ENCODE data around the gene PLXNA2. TPM values are rescaled to one million over a fixed set of nuclear protein-coding genes. Genes with fewer than 3 reads are reported as not detected.

PLXNA2 gene
- total and polyA plus RNA-seq, 2 of the 4 experiments (the other 2 are of a cell fraction), result 0.72 to 1.1 TPM

DNA sequence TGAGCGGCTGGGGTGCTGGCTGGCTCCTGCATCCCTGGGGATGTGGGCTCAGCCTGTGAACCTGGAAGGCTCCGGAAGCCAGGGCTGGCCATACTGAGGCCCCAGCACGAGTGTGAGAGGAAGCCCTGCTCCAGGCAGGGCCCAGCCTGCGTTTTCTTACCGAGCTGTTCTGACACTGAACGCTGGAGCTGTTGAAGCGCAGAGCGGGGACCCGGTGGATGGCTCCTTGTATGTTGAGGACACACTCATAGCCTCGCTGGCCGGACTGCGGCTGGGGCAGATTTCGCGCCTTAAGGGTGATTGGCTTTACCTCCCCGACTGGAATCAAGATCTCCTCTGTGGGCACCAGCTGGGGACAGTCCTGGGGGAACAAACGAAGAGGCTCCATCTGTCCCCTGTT lies 160.0 kb downstream of the PLXNA2 start:
- no peak overlapping the region for H3K4ac ChIP-seq (ENCODE audit: low read depth, low read length)
- H2BK15ac ChIP-seq (ENCODE audit: low read depth, low read length), result no peak overlapping the region
- H2AK9ac ChIP-seq (replicated peaks; ENCODE audit: low read depth, low read length, poor library complexity), result no peak overlapping the region
- in situ Hi-C loops (cut with MboI; ENCODE audit: low sequenced_read_pairs), result no loop called here
- H4K8ac ChIP-seq (ENCODE audit: low read depth in 2 of 2, low read length in 2 of 2), result no peak overlapping the region
- no peak overlapping the region for H2BK120ac ChIP-seq (ENCODE audit: low read depth, low read length)
- dilution Hi-C loops (cut with HindIII; ENCODE audit: low sequenced_read_pairs, unreplicated experiment), result no loop called here
- POLR2A ChIA-PET (ENCODE audit: unreplicated experiment), result no interaction called here
- no peak overlapping the region for H3K4me3 ChIP-seq (ENCODE audit: insufficient read depth, low read depth, low read length)
- no peaks in the 10 kb centered on the region for H3K36me3 ChIP-seq (ENCODE audit: control insufficient read depth, insufficient read depth, low read length)
- CTCF ChIA-PET, result no interaction called here
- H3K56ac ChIP-seq (ENCODE audit: extremely low read depth, insufficient read depth, low read length), result no peak overlapping the region
- TF ChIP-seq RAD21 (IDR thresholded peaks at IDR 0.05; ENCODE audit: low read length) (no peak), NFE2L2 (IDR thresholded peaks at IDR 0.05; ENCODE audit: low read depth, low read length) (no peak), SMC3 (IDR thresholded peaks at IDR 0.05; ENCODE audit: low read depth, low read length) (no peak), MXI1 (IDR thresholded peaks at IDR 0.05; ENCODE audit: borderline replicate concordance, low read depth, low read length) (no peak), POLR2A (IDR thresholded peaks at IDR 0.05; ENCODE audit: low read depth, low read length) (no peak), MAZ (IDR thresholded peaks at IDR 0.05; ENCODE audit: borderline replicate concordance, low read depth, low read length) (no peak), RCOR1 (IDR thresholded peaks at IDR 0.05; ENCODE audit: insufficient replicate concordance, low read length) (no peak), CEBPB (IDR thresholded peaks at IDR 0.05; ENCODE audit: low read depth, low read length) (no peak), FOS (IDR thresholded peaks at IDR 0.05; ENCODE audit: low read depth, low read length) (no peak)
- TF ChIP-seq, protein P1, sequence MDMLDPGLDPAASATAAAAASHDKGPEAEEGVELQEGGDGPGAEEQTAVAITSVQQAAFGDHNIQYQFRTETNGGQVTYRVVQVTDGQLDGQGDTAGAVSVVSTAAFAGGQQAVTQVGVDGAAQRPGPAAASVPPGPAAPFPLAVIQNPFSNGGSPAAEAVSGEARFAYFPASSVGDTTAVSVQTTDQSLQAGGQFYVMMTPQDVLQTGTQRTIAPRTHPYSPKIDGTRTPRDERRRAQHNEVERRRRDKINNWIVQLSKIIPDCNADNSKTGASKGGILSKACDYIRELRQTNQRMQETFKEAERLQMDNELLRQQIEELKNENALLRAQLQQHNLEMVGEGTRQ (IDR thresholded peaks at IDR 0.05; ENCODE audit: low read depth, low read length), result no peak
- TF ChIP-seq, protein P2, sequence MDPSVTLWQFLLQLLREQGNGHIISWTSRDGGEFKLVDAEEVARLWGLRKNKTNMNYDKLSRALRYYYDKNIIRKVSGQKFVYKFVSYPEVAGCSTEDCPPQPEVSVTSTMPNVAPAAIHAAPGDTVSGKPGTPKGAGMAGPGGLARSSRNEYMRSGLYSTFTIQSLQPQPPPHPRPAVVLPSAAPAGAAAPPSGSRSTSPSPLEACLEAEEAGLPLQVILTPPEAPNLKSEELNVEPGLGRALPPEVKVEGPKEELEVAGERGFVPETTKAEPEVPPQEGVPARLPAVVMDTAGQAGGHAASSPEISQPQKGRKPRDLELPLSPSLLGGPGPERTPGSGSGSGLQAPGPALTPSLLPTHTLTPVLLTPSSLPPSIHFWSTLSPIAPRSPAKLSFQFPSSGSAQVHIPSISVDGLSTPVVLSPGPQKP (IDR thresholded peaks at IDR 0.05; ENCODE audit: borderline replicate concordance, low read depth, low read length), result no peak
- H3K4me1 ChIP-seq (ENCODE audit: control insufficient read depth, insufficient read depth, low read length), result peaks cover 5% of the 10 kb centered on the region
- H3K14ac ChIP-seq (replicated peaks; ENCODE audit: low read depth, low read length), result no peak overlapping the region
- WGBS, 2 experiments (ENCODE audit: extremely low coverage in 2 of 2, insufficient read length in 1 of 2), result 91% methylated on average over 6 of the region's 16 CpGs; no CpG with 5 or more reads in 1 of the 2 experiments
- no peak overlapping the region for H3K18ac ChIP-seq (ENCODE audit: low read depth, low read length)
- H2BK5ac ChIP-seq (ENCODE audit: low read depth, low read length, poor library complexity, severe bottlenecking), result no peak overlapping the region
- ATAC-seq (ENCODE audit: low read depth), result no peak
- no peak overlapping the region for H3K4me2 ChIP-seq (ENCODE audit: low read depth, low read length)
- H2AK5ac ChIP-seq (ENCODE audit: low read depth, low read length), result no peak overlapping the region
- H2AFZ ChIP-seq (replicated peaks; ENCODE audit: low read length, poor library complexity), result no peak overlapping the region
- H2BK20ac ChIP-seq (ENCODE audit: low read depth, low read length), result no peak overlapping the region
- no peak overlapping the region for H3K27ac ChIP-seq (ENCODE audit: insufficient read depth, low read length)
- intact Hi-C loops (cut with micrococcal nuclease), result no loop called here
- DNase-seq, result no peak
- H3K79me1 ChIP-seq (ENCODE audit: low read depth in 1 of 2, low read length in 2 of 2), result no peaks in the 10 kb centered on the region
- H4K5ac ChIP-seq (ENCODE audit: low read depth, low read length), result no peak overlapping the region
- no peak overlapping the region for H4K91ac ChIP-seq (ENCODE audit: insufficient read depth, low read depth, low read length)
- H3K9ac ChIP-seq (ENCODE audit: low read depth, low read length), result no peak overlapping the region
- no peaks in the 10 kb centered on the region for H3K27me3 ChIP-seq (ENCODE audit: control insufficient read depth, insufficient read depth, low read length)
- no peak overlapping the region for H3K23ac ChIP-seq (ENCODE audit: low read depth, low read length)
- BruUV-seq (replicated peaks), result no TSS peak
- no peaks in the 10 kb centered on the region for H3K9me3 ChIP-seq (ENCODE audit: control insufficient read depth, insufficient read depth, low read length)
- no peaks in the 10 kb centered on the region for H3K9me1 ChIP-seq (ENCODE audit: insufficient read depth, low read length)
- no peaks in the 10 kb centered on the region for H4K20me1 ChIP-seq (ENCODE audit: insufficient read depth, low read length)
